HepG2 (cell line): ENCODE measurements around the gene ACTR1A. TPM values are rescaled to one million over a fixed set of nuclear protein-coding genes. Genes with fewer than 3 reads are reported as not detected.

Experiments used
- EED ChIP-seq: sonication (generic); formaldehyde crosslinking; IDR thresholded peaks from 2 replicates; pipeline ENCODE4 v1.5.0; 2020; ENCODE audit warnings: mild to moderate bottlenecking, missing genetic modification reagents
- GPBP1L1 ChIP-seq: sonication (generic); formaldehyde crosslinking; IDR thresholded peaks from 2 replicates; pipeline ENCODE4 v1.5.0; 2020; ENCODE audit warnings: mild to moderate bottlenecking, missing genetic modification reagents
- HOMEZ ChIP-seq: IDR thresholded peaks from 2 replicates; pipeline ENCODE4 v1.6.1; 2016; ENCODE audit warnings: low read depth
- IKZF1 ChIP-seq: fragments of 450-650 bp; IDR thresholded peaks from 2 replicates; pipeline ENCODE4 v1.7.1; 2016
- ISL2 ChIP-seq: sonication (generic); formaldehyde crosslinking; IDR thresholded peaks from 2 replicates; pipeline ENCODE4 v1.5.0; 2020; ENCODE audit warnings: missing genetic modification reagents
- RORA ChIP-seq: sonication (generic); formaldehyde crosslinking; IDR thresholded peaks from 2 replicates; pipeline ENCODE4 v1.5.0; 2020; ENCODE audit warnings: mild to moderate bottlenecking, missing genetic modification reagents, moderate library complexity
- SRSF9 ChIP-seq: fragments of 200-400 bp; formaldehyde crosslinking; IDR thresholded peaks from 2 replicates; pipeline ENCODE4 v1.6.1; 2018; ENCODE audit warnings: borderline replicate concordance, mild to moderate bottlenecking, low read depth, low read length; ENCODE audit not compliant: insufficient read depth, poor library complexity, severe bottlenecking
- ZNF678 ChIP-seq: sonication (generic); formaldehyde crosslinking; IDR thresholded peaks from 2 replicates; pipeline ENCODE4 v1.4.0; 2020; ENCODE audit warnings: mild to moderate bottlenecking, missing genetic modification reagents
- ZNF709 ChIP-seq: sonication (generic); formaldehyde crosslinking; IDR thresholded peaks from 2 replicates; pipeline ENCODE4 v1.5.0; 2020; ENCODE audit warnings: mild to moderate bottlenecking, missing genetic modification reagents
- ZSCAN22 ChIP-seq: sonication (generic); formaldehyde crosslinking; IDR thresholded peaks from 2 replicates; pipeline ENCODE4 v1.4.0; 2020; ENCODE audit warnings: mild to moderate bottlenecking, missing genetic modification reagents
- polyA plus RNA-seq, 8 experiments: library from polyadenylated mRNA; depleted of rRNA in 3 of 8; stranded (reverse) in 7 of 8; unstranded in 1 of 8; fragments of >200 nt; fragmentation: Illumina TruSeq in 4 of 8; extraction: Trizol in 4 of 8; gene quantifications; 2 replicates each; pipeline versions ENCODE4 v1.2.1 to v1.2.3, GENCODE V29; 2011 to 2016; ENCODE audit warnings: low read depth in 4 of 8, missing spikeins in 1 of 8, mixed read lengths in 1 of 8; ENCODE audit not compliant: insufficient read depth in 1 of 8
- total RNA-seq, 5 experiments: library from RNA; depleted of rRNA; stranded (reverse); fragments of >200 nt; fragmentation: Illumina TruSeq; extraction: Trizol; gene quantifications; 2 replicates each; pipeline ENCODE4 v1.2.3, GENCODE V29; 2016; ENCODE audit warnings: low read depth in 1 of 5
- TF ChIP-seq, protein P1 (sequence below), 2 experiments: sonication (generic) in 1 of 2; formaldehyde crosslinking in 1 of 2; IDR thresholded peaks; 2 replicates each; pipeline versions ENCODE4 v1.6.1 to v1.9.0; 2014 to 2022; ENCODE audit warnings: antibody characterized with exemption in 1 of 2, borderline replicate concordance in 1 of 2, inconsistent platforms in 1 of 2, low read depth in 1 of 2, missing genetic modification reagents in 1 of 2
- TF ChIP-seq, protein P2 (sequence below), 2 experiments: fragments of 450-650 bp in 1 of 2; sonication (generic) in 1 of 2; formaldehyde crosslinking in 1 of 2; IDR thresholded peaks; 2 replicates each; pipeline versions ENCODE4 v1.6.1 to v1.8.0; 2016 to 2022; ENCODE audit warnings: antibody characterized with exemption in 1 of 2, mild to moderate bottlenecking in 1 of 2, missing genetic modification reagents in 1 of 2

The ACTR1A gene
- total and polyA plus RNA-seq, 2 of the 13 experiments (the other 11 are each of a cell fraction or from before 2014, with no cell fraction given) = 59.6 to 62.8 TPM

GRCh38 chr10:102502029-102502336 lies 529 bp downstream of the ACTR1A start (continued):
- TF ChIP-seq, protein P1, sequence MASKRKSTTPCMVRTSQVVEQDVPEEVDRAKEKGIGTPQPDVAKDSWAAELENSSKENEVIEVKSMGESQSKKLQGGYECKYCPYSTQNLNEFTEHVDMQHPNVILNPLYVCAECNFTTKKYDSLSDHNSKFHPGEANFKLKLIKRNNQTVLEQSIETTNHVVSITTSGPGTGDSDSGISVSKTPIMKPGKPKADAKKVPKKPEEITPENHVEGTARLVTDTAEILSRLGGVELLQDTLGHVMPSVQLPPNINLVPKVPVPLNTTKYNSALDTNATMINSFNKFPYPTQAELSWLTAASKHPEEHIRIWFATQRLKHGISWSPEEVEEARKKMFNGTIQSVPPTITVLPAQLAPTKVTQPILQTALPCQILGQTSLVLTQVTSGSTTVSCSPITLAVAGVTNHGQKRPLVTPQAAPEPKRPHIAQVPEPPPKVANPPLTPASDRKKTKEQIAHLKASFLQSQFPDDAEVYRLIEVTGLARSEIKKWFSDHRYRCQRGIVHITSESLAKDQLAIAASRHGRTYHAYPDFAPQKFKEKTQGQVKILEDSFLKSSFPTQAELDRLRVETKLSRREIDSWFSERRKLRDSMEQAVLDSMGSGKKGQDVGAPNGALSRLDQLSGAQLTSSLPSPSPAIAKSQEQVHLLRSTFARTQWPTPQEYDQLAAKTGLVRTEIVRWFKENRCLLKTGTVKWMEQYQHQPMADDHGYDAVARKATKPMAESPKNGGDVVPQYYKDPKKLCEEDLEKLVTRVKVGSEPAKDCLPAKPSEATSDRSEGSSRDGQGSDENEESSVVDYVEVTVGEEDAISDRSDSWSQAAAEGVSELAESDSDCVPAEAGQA (IDR thresholded peaks at IDR 0.05; ENCODE audit: low read depth) = no peak; the same call in 1 of the 2 replicates
- TF ChIP-seq, protein P1 (CRISPR knock-in tag; IDR thresholded peaks at IDR 0.05; ENCODE audit: borderline replicate concordance) = no peak
- TF ChIP-seq HOMEZ (CRISPR knock-in tag) (no peak), ZSCAN22 (CRISPR knock-in tag) (no peak), GPBP1L1 (CRISPR knock-in tag) (no peak), EED (no peak), IKZF1 (no peak), ISL2 (CRISPR knock-in tag) (no peak), ZNF709 (CRISPR knock-in tag) (no peak), ZNF678 (CRISPR knock-in tag) (no peak), SRSF9 (no peak), RORA (CRISPR knock-in tag) (no peak)
- TF ChIP-seq, protein P2, sequence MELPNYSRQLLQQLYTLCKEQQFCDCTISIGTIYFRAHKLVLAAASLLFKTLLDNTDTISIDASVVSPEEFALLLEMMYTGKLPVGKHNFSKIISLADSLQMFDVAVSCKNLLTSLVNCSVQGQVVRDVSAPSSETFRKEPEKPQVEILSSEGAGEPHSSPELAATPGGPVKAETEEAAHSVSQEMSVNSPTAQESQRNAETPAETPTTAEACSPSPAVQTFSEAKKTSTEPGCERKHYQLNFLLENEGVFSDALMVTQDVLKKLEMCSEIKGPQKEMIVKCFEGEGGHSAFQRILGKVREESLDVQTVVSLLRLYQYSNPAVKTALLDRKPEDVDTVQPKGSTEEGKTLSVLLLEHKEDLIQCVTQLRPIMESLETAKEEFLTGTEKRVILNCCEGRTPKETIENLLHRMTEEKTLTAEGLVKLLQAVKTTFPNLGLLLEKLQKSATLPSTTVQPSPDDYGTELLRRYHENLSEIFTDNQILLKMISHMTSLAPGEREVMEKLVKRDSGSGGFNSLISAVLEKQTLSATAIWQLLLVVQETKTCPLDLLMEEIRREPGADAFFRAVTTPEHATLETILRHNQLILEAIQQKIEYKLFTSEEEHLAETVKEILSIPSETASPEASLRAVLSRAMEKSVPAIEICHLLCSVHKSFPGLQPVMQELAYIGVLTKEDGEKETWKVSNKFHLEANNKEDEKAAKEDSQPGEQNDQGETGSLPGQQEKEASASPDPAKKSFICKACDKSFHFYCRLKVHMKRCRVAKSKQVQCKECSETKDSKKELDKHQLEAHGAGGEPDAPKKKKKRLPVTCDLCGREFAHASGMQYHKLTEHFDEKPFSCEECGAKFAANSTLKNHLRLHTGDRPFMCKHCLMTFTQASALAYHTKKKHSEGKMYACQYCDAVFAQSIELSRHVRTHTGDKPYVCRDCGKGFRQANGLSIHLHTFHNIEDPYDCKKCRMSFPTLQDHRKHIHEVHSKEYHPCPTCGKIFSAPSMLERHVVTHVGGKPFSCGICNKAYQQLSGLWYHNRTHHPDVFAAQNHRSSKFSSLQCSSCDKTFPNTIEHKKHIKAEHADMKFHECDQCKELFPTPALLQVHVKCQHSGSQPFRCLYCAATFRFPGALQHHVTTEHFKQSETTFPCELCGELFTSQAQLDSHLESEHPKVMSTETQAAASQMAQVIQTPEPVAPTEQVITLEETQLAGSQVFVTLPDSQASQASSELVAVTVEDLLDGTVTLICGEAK (IDR thresholded peaks at IDR 0.05) = no peak
- TF ChIP-seq, protein P2 (CRISPR knock-in tag; IDR thresholded peaks at IDR 0.05) = no peak
